Measurements from ENCODE around the gene RBP2.

DNA sequence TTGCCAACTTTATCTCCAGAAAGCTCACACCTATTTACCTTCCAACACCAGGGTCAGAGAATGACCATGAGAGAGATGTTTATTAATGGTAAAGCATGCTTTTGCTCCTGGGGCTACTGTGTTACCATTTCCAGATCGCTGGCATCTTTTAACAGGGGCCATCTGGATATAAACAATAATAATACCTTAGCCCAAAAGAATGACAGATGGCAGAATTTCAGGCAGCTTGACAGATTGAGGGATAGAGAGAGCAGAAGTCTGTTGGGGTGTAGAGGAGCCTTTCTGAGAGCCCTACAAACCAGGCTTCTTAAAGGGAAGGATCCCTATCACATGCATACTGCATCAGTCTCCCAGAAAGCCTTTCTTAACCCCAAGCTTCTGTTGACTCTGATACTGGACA lies 45.5 kb upstream of the RBP2 start:
- TF ChIP-seq CTCF (IDR thresholded peaks at IDR 0.05; ENCODE audit: low read depth, low read length, missing input control) (no peak), REST (IDR thresholded peaks at IDR 0.05) (no peak), EGR1 (IDR thresholded peaks at IDR 0.05; ENCODE audit: low read depth in 2 of 2) (no peak), MAX (IDR thresholded peaks at IDR 0.05) (no peak), ATF3 (IDR thresholded peaks at IDR 0.05) (no peak), SP1 (IDR thresholded peaks at IDR 0.05) (no peak), ZBTB33 (IDR thresholded peaks at IDR 0.05) (no peak), YY1 (IDR thresholded peaks at IDR 0.05) (no peak)
